Inflammatory macrophage treated with lipopolysaccharide for 4 hours (primary cell): ENCODE results near the gene HDAC4.
A peak's percentile ranks its signal among the peaks of the same experiment; 100 is the strongest.

Source experiments
- DNase-seq: peaks from one replicate; pipeline ENCODE4 v3.0.0-alpha.2; 2020

HDAC4 gene

GRCh38 chr2:239344857-239345216, 56.0 kb downstream of the HDAC4 start:
- DNase-seq: no peak

- DNase-seq: no peak
These were observed 56.6 kb downstream of the HDAC4 start for GRCh38 chr2:239343946-239344856.

GRCh38 chr2:239343460-239343859, 57.4 kb downstream of the HDAC4 start:
- DNase-seq: no peak

GRCh38 chr2:239341840-239342239, 59.0 kb downstream of the HDAC4 start:
- DNase-seq: no peak

GRCh38 chr2:239341146-239341732, 59.6 kb downstream of the HDAC4 start:
- no peak for DNase-seq

- DNase-seq: peak; percentile 66
These were observed 60.9 kb downstream of the HDAC4 start for GRCh38 chr2:239339726-239340601.

GRCh38 chr2:239339241-239339640, 61.6 kb downstream of the HDAC4 start:
- no peak for DNase-seq

- DNase-seq: no peak
These were observed 62.8 kb downstream of the HDAC4 start for GRCh38 chr2:239337877-239338484.

GRCh38 chr2:239337122-239337876, 63.5 kb downstream of the HDAC4 start:
- no peak for DNase-seq

- no peak for DNase-seq
These were observed 69.3 kb downstream of the HDAC4 start for GRCh38 chr2:239331560-239331959.

GRCh38 chr2:239330836-239331235, 70.0 kb downstream of the HDAC4 start:
- no peak for DNase-seq

- DNase-seq: no peak
These were observed 70.7 kb downstream of the HDAC4 start for GRCh38 chr2:239329972-239330572.

GRCh38 chr2:239329284-239329971, 71.4 kb downstream of the HDAC4 start:
- no peak for DNase-seq

GRCh38 chr2:239328351-239329191, 72.2 kb downstream of the HDAC4 start:
- no peak for DNase-seq

GRCh38 chr2:239327536-239328350, 73.1 kb downstream of the HDAC4 start:
- DNase-seq: no peak

- no peak for DNase-seq
These were observed 73.8 kb downstream of the HDAC4 start for GRCh38 chr2:239326831-239327535.

GRCh38 chr2:239324456-239324855, 76.4 kb downstream of the HDAC4 start:
- no peak for DNase-seq

GRCh38 chr2:239323447-239323846, 77.4 kb downstream of the HDAC4 start:
- no peak for DNase-seq
